B cell (primary cell): ENCODE results near the gene LIMCH1. TPM values are rescaled to one million over a fixed set of nuclear protein-coding genes. Genes with fewer than 3 reads are reported as not detected.

Source experiments
- ATAC-seq: fragments of 200-7000 bp; cut with Tn5 transposase; one replicate; pipeline ENCODE4 v1.10.0; 2021; ENCODE audit warnings: low read depth, mild to moderate bottlenecking, moderate number of reproducible peaks, moderate library complexity
- CTCF ChIA-PET: fragments of 350-600 bp; sonication (Branson Sonifier 250); formaldehyde crosslinking; loops from one replicate; lab custom pipeline; 2021; ENCODE audit warnings: antibody characterized with exemption, inconsistent platforms; lab: Charles Lee
- POLR2A ChIA-PET: fragments of 350-600 bp; sonication (Branson Sonifier 250); formaldehyde crosslinking; loops from one replicate; lab custom pipeline; 2021; ENCODE audit warnings: antibody characterized with exemption; lab: Charles Lee
- DNase-seq: peaks from one replicate; pipeline ENCODE4 v3.0.0; 2013
- H2AFZ ChIP-seq: 2 replicates; pipeline ENCODE4 v1.6.1; 2012; ENCODE audit warnings: mild to moderate bottlenecking, low read depth, low read length; ENCODE audit not compliant: insufficient read depth, poor library complexity, severe bottlenecking
- H3K27ac ChIP-seq, 2 donors: 1 replicate in 1 of 2; 2 replicates in 1 of 2; pipeline ENCODE4 v1.5.1; 2012 to 2013; ENCODE audit warnings: low read length in 2 of 2, mild to moderate bottlenecking in 2 of 2, moderate library complexity in 1 of 2
- H3K27me3 ChIP-seq, 4 experiments: fragments of 200-600 bp in 1 of 4; sonication (generic) in 1 of 4; replicated peaks in 1 of 4; 1 replicate in 2 of 4; 2 replicates in 2 of 4; pipeline versions ENCODE4 v1.6.1 to v1.7.0; 2013 to 2016; ENCODE audit warnings: low read length in 3 of 4, mild to moderate bottlenecking in 2 of 4, mixed read lengths in 1 of 4, moderate library complexity in 1 of 4; ENCODE audit not compliant: insufficient read depth in 4 of 4, control insufficient read depth in 3 of 4; ENCODE audit errors: control extremely low read depth in 1 of 4
- H3K36me3 ChIP-seq, 2 experiments: replicated peaks in 1 of 2; 1 replicate in 1 of 2; 2 replicates in 1 of 2; pipeline versions ENCODE4 v1.6.1 to v1.7.1; 2013; ENCODE audit warnings: low read length in 1 of 2; ENCODE audit not compliant: insufficient read depth in 2 of 2, control insufficient read depth in 1 of 2; ENCODE audit errors: control extremely low read depth in 1 of 2, extremely low read depth in 1 of 2
- H3K4me1 ChIP-seq, 2 donors: fragments of 200-600 bp in 1 of 2; sonication (generic) in 1 of 2; 1 replicate in 1 of 2; 2 replicates in 1 of 2; pipeline versions ENCODE4 v1.5.1 to v1.6.1; 2013 to 2017; ENCODE audit warnings: low read length in 2 of 2; ENCODE audit not compliant: control insufficient read depth in 2 of 2, insufficient read depth in 2 of 2
- H3K4me2 ChIP-seq: replicated peaks from 2 replicates; pipeline ENCODE3; 2012; ENCODE audit warnings: mild to moderate bottlenecking, low read depth, low read length; ENCODE audit not compliant: poor library complexity, severe bottlenecking
- H3K4me3 ChIP-seq, 5 experiments: fragments of 200-600 bp in 1 of 5; sonication (generic) in 1 of 5; 1 replicate in 3 of 5; 2 replicates in 2 of 5; pipeline versions ENCODE4 v1.5.1 to v1.7.0; 2011 to 2016; ENCODE audit warnings: low read length in 4 of 5, mild to moderate bottlenecking in 4 of 5, low read depth in 2 of 5, control low read depth in 1 of 5, moderate library complexity in 1 of 5; ENCODE audit not compliant: insufficient read depth in 1 of 5; ENCODE audit errors: control extremely low read depth in 1 of 5, extremely low read depth in 1 of 5
- H3K79me2 ChIP-seq: fragments of 200-600 bp; sonication (generic); one replicate; pipeline ENCODE4 v1.6.0; 2016; ENCODE audit warnings: low read length; ENCODE audit not compliant: control insufficient read depth, insufficient read depth
- H3K9ac ChIP-seq: fragments of 200-600 bp; sonication (generic); 2 replicates; pipeline ENCODE4 v1.6.1; 2017; ENCODE audit warnings: mild to moderate bottlenecking, low read length, moderate library complexity
- H3K9me3 ChIP-seq, 3 donors: one replicate each; pipeline versions ENCODE4 v1.6.1 to v1.7.1; 2013; ENCODE audit warnings: low read length in 2 of 3; ENCODE audit not compliant: control insufficient read depth in 2 of 3, insufficient read depth in 1 of 3; ENCODE audit errors: control extremely low read depth in 1 of 3
- H4K20me1 ChIP-seq: 2 replicates; pipeline ENCODE4 v1.6.0; 2012; ENCODE audit warnings: mild to moderate bottlenecking, low read length; ENCODE audit not compliant: insufficient read depth, control insufficient read depth, poor library complexity, severe bottlenecking
- H3K27ac Mint-ChIP-seq: one replicate; pipeline ENCODE4 v1.8.0; 2021; ENCODE audit warnings: mixed read lengths
- H3K27me3 Mint-ChIP-seq: one replicate; pipeline ENCODE4 v1.8.0; 2021; ENCODE audit warnings: mixed read lengths
- H3K4me1 Mint-ChIP-seq: one replicate; pipeline ENCODE4 v1.8.0; 2021; ENCODE audit warnings: mixed read lengths
- H3K4me3 Mint-ChIP-seq: one replicate; pipeline ENCODE4 v1.8.0; 2021; ENCODE audit warnings: mixed read lengths
- H3K9me3 Mint-ChIP-seq: one replicate; pipeline ENCODE4 v1.8.0; 2022; ENCODE audit warnings: mixed read lengths; ENCODE audit not compliant: insufficient read depth
- EZH2 ChIP-seq: IDR thresholded peaks from 2 replicates; pipeline ENCODE4 v1.6.1; 2012; ENCODE audit warnings: borderline replicate concordance, low read depth, mild to moderate bottlenecking, moderate library complexity, low read length; ENCODE audit not compliant: insufficient read depth, poor library complexity, severe bottlenecking
- WGBS: methylation state at CpG from one replicate; pipeline ENCODE4 v1.1.5; 2013; ENCODE audit warnings: missing lambda C conversion rate; ENCODE audit not compliant: insufficient coverage; 5-methylcytosine and 5-hydroxymethylcytosine counted together
- intact Hi-C: fragments of 100-400 bp; cut with micrococcal nuclease; formaldehyde crosslinking; loops from one replicate; pipeline ENCODE4 v1.10.0; 2022
- polyA plus RNA-seq: library from polyadenylated mRNA; depleted of rRNA; stranded (reverse); fragments of >200 nt; gene quantifications from 2 replicates; pipeline ENCODE4 v1.2.3, GENCODE V29; 2012
- total RNA-seq, 2 donors: library from RNA; stranded (reverse); fragments of 120-200 nt in 1 of 2; gene quantifications; 1 replicate in 1 of 2; 2 replicates in 1 of 2; pipeline versions ENCODE4 v1.2.3 to v1.2.4, GENCODE V29; 2013 to 2022
- TF ChIP-seq, protein P1 (sequence below): fragments of 200-600 bp; IDR thresholded peaks from one replicate; pipeline ENCODE4 v1.8.0; 2022; ENCODE audit warnings: antibody characterized with exemption, mild to moderate bottlenecking

Gene LIMCH1
- total and polyA plus RNA-seq, 2 donors (not counting 1 experiment from before 2014, with no cell fraction given): not detected

DNA sequence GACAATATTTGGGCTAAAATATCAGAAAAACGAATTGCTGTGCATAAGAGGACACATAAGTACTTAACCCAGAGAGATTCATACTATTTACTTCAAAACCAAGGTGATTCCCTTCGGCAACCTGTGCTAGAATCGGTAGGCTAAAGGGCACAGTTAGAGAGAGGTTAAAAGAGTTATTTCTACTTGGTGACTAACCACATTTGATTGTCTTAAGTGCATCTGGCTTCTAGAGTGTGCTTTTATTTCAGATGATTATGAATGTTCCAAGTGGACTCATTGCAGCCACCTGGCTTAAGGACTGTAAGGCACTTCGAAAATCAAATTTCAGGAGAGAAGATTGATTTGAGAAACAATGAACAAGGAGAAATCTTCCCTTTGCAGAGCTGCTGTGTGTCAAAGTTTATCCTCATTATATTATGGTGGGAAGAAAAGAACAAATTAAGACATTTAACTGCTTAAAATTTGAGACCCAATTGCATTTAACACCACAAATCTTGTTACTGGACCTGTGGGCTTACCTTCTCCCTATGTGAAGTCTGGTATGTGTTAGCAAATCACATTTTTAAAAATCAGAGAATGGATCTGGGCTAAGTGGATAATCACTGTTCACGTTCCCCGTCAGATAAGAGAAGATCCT, 176.5 kb downstream of the LIMCH1 start:
- H3K27ac ChIP-seq: no peak overlapping the region
- H3K4me3 ChIP-seq: no peak overlapping the region
- WGBS: 86% methylated on average over 1 of the region's 6 CpGs
- CTCF ChIA-PET: no interaction called here
- no peak overlapping the region for H3K4me2 ChIP-seq
- H3K4me1 ChIP-seq: no peaks in the 10 kb centered on the region
- no peak for DNase-seq
- Mint-ChIP-seq H3K27me3 (peaks cover 4% of the 10 kb centered on the region), H3K4me3 (no peak overlapping the region), H3K27ac (no peak overlapping the region), H3K9me3 (no peaks in the 10 kb centered on the region), H3K4me1 (no peaks in the 10 kb centered on the region)
- intact Hi-C loops: no loop called here
- POLR2A ChIA-PET: no interaction called here
- no peaks in the 10 kb centered on the region for H3K79me2 ChIP-seq
- no peak overlapping the region for H2AFZ ChIP-seq
- TF ChIP-seq, protein P1, sequence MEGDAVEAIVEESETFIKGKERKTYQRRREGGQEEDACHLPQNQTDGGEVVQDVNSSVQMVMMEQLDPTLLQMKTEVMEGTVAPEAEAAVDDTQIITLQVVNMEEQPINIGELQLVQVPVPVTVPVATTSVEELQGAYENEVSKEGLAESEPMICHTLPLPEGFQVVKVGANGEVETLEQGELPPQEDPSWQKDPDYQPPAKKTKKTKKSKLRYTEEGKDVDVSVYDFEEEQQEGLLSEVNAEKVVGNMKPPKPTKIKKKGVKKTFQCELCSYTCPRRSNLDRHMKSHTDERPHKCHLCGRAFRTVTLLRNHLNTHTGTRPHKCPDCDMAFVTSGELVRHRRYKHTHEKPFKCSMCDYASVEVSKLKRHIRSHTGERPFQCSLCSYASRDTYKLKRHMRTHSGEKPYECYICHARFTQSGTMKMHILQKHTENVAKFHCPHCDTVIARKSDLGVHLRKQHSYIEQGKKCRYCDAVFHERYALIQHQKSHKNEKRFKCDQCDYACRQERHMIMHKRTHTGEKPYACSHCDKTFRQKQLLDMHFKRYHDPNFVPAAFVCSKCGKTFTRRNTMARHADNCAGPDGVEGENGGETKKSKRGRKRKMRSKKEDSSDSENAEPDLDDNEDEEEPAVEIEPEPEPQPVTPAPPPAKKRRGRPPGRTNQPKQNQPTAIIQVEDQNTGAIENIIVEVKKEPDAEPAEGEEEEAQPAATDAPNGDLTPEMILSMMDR: no peak
- TF ChIP-seq EZH2: no peak
- no peaks in the 10 kb centered on the region for H3K9me3 ChIP-seq
- no peaks in the 10 kb centered on the region for H4K20me1 ChIP-seq
- ATAC-seq: no peak
- H3K9ac ChIP-seq: no peak overlapping the region
- no peaks in the 10 kb centered on the region for H3K36me3 ChIP-seq
- H3K27me3 ChIP-seq: no peaks in the 10 kb centered on the region

DNA sequence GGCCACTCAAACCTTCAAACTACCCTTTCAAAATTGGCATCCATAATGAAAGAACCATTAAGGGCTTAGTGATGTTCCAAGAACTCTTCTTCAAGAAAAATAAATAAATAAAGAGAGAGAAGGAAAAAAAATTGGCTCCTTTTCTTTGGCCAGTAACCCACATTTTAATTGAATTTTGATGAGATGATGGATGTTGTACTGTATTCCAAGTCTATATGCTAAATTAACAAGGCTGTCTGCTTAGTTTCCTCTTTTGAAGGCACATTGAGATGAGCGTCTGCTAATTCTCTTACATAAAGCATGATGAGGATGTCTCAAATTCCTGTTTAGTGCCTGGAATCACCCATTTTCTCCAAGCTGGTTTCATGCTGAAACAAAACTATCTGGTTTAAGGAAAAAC, 177.2 kb downstream of the LIMCH1 start:
- Histone ChIP-seq H3K4me3 (no peak overlapping the region), H3K27ac (no peak overlapping the region), H4K20me1 (no peaks in the 10 kb centered on the region), H3K4me2 (no peak overlapping the region), H3K79me2 (no peaks in the 10 kb centered on the region), H2AFZ (no peak overlapping the region), H3K27me3 (no peaks in the 10 kb centered on the region), H3K36me3 (no peaks in the 10 kb centered on the region), H3K4me1 (no peaks in the 10 kb centered on the region), H3K9ac (no peak overlapping the region), H3K9me3 (no peaks in the 10 kb centered on the region)
- DNase-seq (no peak), ATAC-seq (no peak)
- H3K4me3 Mint-ChIP-seq: no peak overlapping the region
- H3K9me3 Mint-ChIP-seq: no peaks in the 10 kb centered on the region
- ChIA-PET CTCF (no interaction called here), POLR2A (no interaction called here)
- TF ChIP-seq, protein P1: no peak
- no peak for TF ChIP-seq EZH2
- 100% methylated on average over 1 of the region's 1 CpG for WGBS
- peaks cover 9% of the 10 kb centered on the region for H3K27me3 Mint-ChIP-seq
- intact Hi-C loops: no loop called here
- no peaks in the 10 kb centered on the region for H3K4me1 Mint-ChIP-seq
- H3K27ac Mint-ChIP-seq: no peak overlapping the region
